Hepatocyte (in vitro differentiated cells): ENCODE measurements around the gene CFAP221.

Experiments
- CTCF ChIP-seq: fragments of 200-600 bp; sonication (generic); IDR thresholded peaks from 2 replicates; pipeline ENCODE4 v1.5.1; 2016; ENCODE audit warnings: antibody characterized with exemption, mild to moderate bottlenecking; ENCODE audit not compliant: poor library complexity
- EZH2phosphoT487 ChIP-seq: fragments of 200-600 bp; sonication (generic); IDR thresholded peaks from one replicate; pipeline ENCODE4 v1.6.1; 2018; ENCODE audit warnings: antibody characterized with exemption, mild to moderate bottlenecking, low read depth, moderate library complexity; ENCODE audit not compliant: unreplicated experiment, severe bottlenecking

GRCh38 chr2:119691189-119691588, 146.9 kb downstream of the CFAP221 start:
- TF ChIP-seq CTCF (no peak), EZH2phosphoT487 (no peak)
